Measurements from ENCODE around the gene S100A16.

S100A16 gene

GRCh38 chr1:153612755-153613331 lies at the start of gene S100A16:
Gene S100A16 (minus strand): TSS chr1:153613137. CDS start chr1:153608151, 4,986 bp downstream.
- no peaks in the 10 kb centered on the region for H3K36me3 ChIP-seq (ENCODE audit: insufficient read depth, low read depth, low read length)
- H3K9ac ChIP-seq (ENCODE audit: low read depth, low read length) = peak within 1 kb of the TSS; percentile 41; the same call in 1 of the 2 replicates
- no peak within 1 kb of the TSS for H3K27ac ChIP-seq (ENCODE audit: low read length)
- peaks cover 27% of the 10 kb centered on the region for H3K4me1 ChIP-seq (ENCODE audit: insufficient read depth, low read length)
- peak within 1 kb of the TSS; percentile 53; the same call in 1 of the 2 replicates for H3K4me3 ChIP-seq (ENCODE audit: low read length)
- no peaks in the 10 kb centered on the region for H3K9me3 ChIP-seq (ENCODE audit: insufficient read depth, low read depth, low read length)
- H3K27me3 ChIP-seq (ENCODE audit: insufficient read depth, low read length) = no peaks in the 10 kb centered on the region

GRCh38 chr1:153662269-153662668 lies 49.3 kb upstream of the S100A16 start:
- peaks cover 68% of the 10 kb centered on the region for H3K36me3 ChIP-seq (ENCODE audit: insufficient read depth, low read depth, low read length)
- H3K4me1 ChIP-seq (ENCODE audit: insufficient read depth, low read length) = peaks cover 4% of the 10 kb centered on the region; the same call in 1 of the 2 replicates
- H3K4me3 ChIP-seq (ENCODE audit: low read length) = no peak overlapping the region
- no peaks in the 10 kb centered on the region for H3K9me3 ChIP-seq (ENCODE audit: insufficient read depth, low read depth, low read length)
- H3K9ac ChIP-seq (ENCODE audit: low read depth, low read length) = no peak overlapping the region
- no peaks in the 10 kb centered on the region for H3K27me3 ChIP-seq (ENCODE audit: insufficient read depth, low read length)
- H3K27ac ChIP-seq (ENCODE audit: low read length) = no peak overlapping the region

- Histone ChIP-seq H3K27me3 (ENCODE audit: insufficient read depth, low read length) (no peaks in the 10 kb centered on the region), H3K9ac (ENCODE audit: low read depth, low read length) (no peak overlapping the region), H3K4me1 (ENCODE audit: insufficient read depth, low read length) (peaks cover 4% of the 10 kb centered on the region; the same call in 1 of the 2 replicates), H3K27ac (ENCODE audit: low read length) (no peak overlapping the region), H3K36me3 (ENCODE audit: insufficient read depth, low read depth, low read length) (peaks cover 57% of the 10 kb centered on the region), H3K4me3 (ENCODE audit: low read length) (no peak overlapping the region), H3K9me3 (ENCODE audit: insufficient read depth, low read depth, low read length) (no peaks in the 10 kb centered on the region)
These were observed 48.3 kb upstream of the S100A16 start for GRCh38 chr1:153661111-153661708.

- Histone ChIP-seq H3K9ac (ENCODE audit: low read depth, low read length) (peak overlapping the region; percentile 87; the same call in 1 of the 2 replicates), H3K9me3 (ENCODE audit: insufficient read depth, low read depth, low read length) (no peaks in the 10 kb centered on the region), H3K36me3 (ENCODE audit: insufficient read depth, low read depth, low read length) (peaks cover 42% of the 10 kb centered on the region), H3K27me3 (ENCODE audit: insufficient read depth, low read length) (no peaks in the 10 kb centered on the region), H3K27ac (ENCODE audit: low read length) (no peak overlapping the region), H3K4me1 (ENCODE audit: insufficient read depth, low read length) (peaks cover 4% of the 10 kb centered on the region; the same call in 1 of the 2 replicates), H3K4me3 (ENCODE audit: low read length) (peak overlapping the region; percentile 96)
These were observed 46.7 kb upstream of the S100A16 start for GRCh38 chr1:153659656-153660055.

GRCh38 chr1:153659175-153659534 lies 46.2 kb upstream of the S100A16 start:
- H3K36me3 ChIP-seq (ENCODE audit: insufficient read depth, low read depth, low read length) = peaks cover 37% of the 10 kb centered on the region
- H3K4me3 ChIP-seq (ENCODE audit: low read length) = peak overlapping the region; percentile 96
- no peaks in the 10 kb centered on the region for H3K9me3 ChIP-seq (ENCODE audit: insufficient read depth, low read depth, low read length)
- peak overlapping the region; percentile 91 for H3K27ac ChIP-seq (ENCODE audit: low read length)
- H3K9ac ChIP-seq (ENCODE audit: low read depth, low read length) = peak overlapping the region; percentile 87; the same call in 1 of the 2 replicates
- peaks cover 4% of the 10 kb centered on the region; the same call in 1 of the 2 replicates for H3K4me1 ChIP-seq (ENCODE audit: insufficient read depth, low read length)
- no peaks in the 10 kb centered on the region for H3K27me3 ChIP-seq (ENCODE audit: insufficient read depth, low read length)

- Histone ChIP-seq H3K36me3 (ENCODE audit: insufficient read depth, low read depth, low read length) (peaks cover 31% of the 10 kb centered on the region), H3K4me1 (ENCODE audit: insufficient read depth, low read length) (peaks cover 4% of the 10 kb centered on the region; the same call in 1 of the 2 replicates), H3K9ac (ENCODE audit: low read depth, low read length) (peak within 1 kb of the TSS; percentile 87; the same call in 1 of the 2 replicates), H3K27ac (ENCODE audit: low read length) (peak within 1 kb of the TSS; percentile 91), H3K27me3 (ENCODE audit: insufficient read depth, low read length) (no peaks in the 10 kb centered on the region), H3K4me3 (ENCODE audit: low read length) (peak within 1 kb of the TSS; percentile 96), H3K9me3 (ENCODE audit: insufficient read depth, low read depth, low read length) (no peaks in the 10 kb centered on the region)
These were observed 45.6 kb upstream of the S100A16 start, which contains the start of gene SNAPIN for GRCh38 chr1:153658400-153659174. Gene SNAPIN (plus strand): TSS chr1:153658703. CDS start chr1:153658744, 41 bp downstream.

- Histone ChIP-seq H3K4me1 (ENCODE audit: insufficient read depth, low read length) (peaks cover 4% of the 10 kb centered on the region; the same call in 1 of the 2 replicates), H3K4me3 (ENCODE audit: low read length) (no peak overlapping the region), H3K9ac (ENCODE audit: low read depth, low read length) (no peak overlapping the region), H3K9me3 (ENCODE audit: insufficient read depth, low read depth, low read length) (no peaks in the 10 kb centered on the region), H3K27ac (ENCODE audit: low read length) (no peak overlapping the region), H3K27me3 (ENCODE audit: insufficient read depth, low read length) (no peaks in the 10 kb centered on the region), H3K36me3 (ENCODE audit: insufficient read depth, low read depth, low read length) (no peaks in the 10 kb centered on the region; the same call in 1 of the 2 replicates)
These were observed 42.4 kb upstream of the S100A16 start for GRCh38 chr1:153655333-153655732.

- Histone ChIP-seq H3K4me3 (ENCODE audit: low read length) (no peak overlapping the region), H3K9ac (ENCODE audit: low read depth, low read length) (no peak overlapping the region), H3K27ac (ENCODE audit: low read length) (no peak overlapping the region), H3K36me3 (ENCODE audit: insufficient read depth, low read depth, low read length) (no peaks in the 10 kb centered on the region), H3K27me3 (ENCODE audit: insufficient read depth, low read length) (no peaks in the 10 kb centered on the region), H3K9me3 (ENCODE audit: insufficient read depth, low read depth, low read length) (no peaks in the 10 kb centered on the region), H3K4me1 (ENCODE audit: insufficient read depth, low read length) (no peaks in the 10 kb centered on the region)
These were observed 40.0 kb upstream of the S100A16 start for GRCh38 chr1:153652805-153653500.

GRCh38 chr1:153651771-153652170 lies 38.8 kb upstream of the S100A16 start:
- Histone ChIP-seq H3K27me3 (ENCODE audit: insufficient read depth, low read length) (no peaks in the 10 kb centered on the region), H3K36me3 (ENCODE audit: insufficient read depth, low read depth, low read length) (peaks cover under 1% of the 10 kb centered on the region; the same call in 1 of the 2 replicates), H3K27ac (ENCODE audit: low read length) (no peak overlapping the region), H3K4me3 (ENCODE audit: low read length) (no peak overlapping the region), H3K4me1 (ENCODE audit: insufficient read depth, low read length) (no peaks in the 10 kb centered on the region), H3K9ac (ENCODE audit: low read depth, low read length) (no peak overlapping the region), H3K9me3 (ENCODE audit: insufficient read depth, low read depth, low read length) (no peaks in the 10 kb centered on the region)

- Histone ChIP-seq H3K4me3 (ENCODE audit: low read length) (no peak overlapping the region), H3K36me3 (ENCODE audit: insufficient read depth, low read depth, low read length) (peaks cover 20% of the 10 kb centered on the region), H3K27me3 (ENCODE audit: insufficient read depth, low read length) (no peaks in the 10 kb centered on the region), H3K9ac (ENCODE audit: low read depth, low read length) (no peak overlapping the region), H3K27ac (ENCODE audit: low read length) (no peak overlapping the region), H3K9me3 (ENCODE audit: insufficient read depth, low read depth, low read length) (no peaks in the 10 kb centered on the region), H3K4me1 (ENCODE audit: insufficient read depth, low read length) (no peaks in the 10 kb centered on the region)
These were observed 36.9 kb upstream of the S100A16 start for GRCh38 chr1:153649863-153650235.

- Histone ChIP-seq H3K9ac (ENCODE audit: low read depth, low read length) (no peak overlapping the region), H3K36me3 (ENCODE audit: insufficient read depth, low read depth, low read length) (peaks cover 25% of the 10 kb centered on the region), H3K27ac (ENCODE audit: low read length) (no peak overlapping the region), H3K4me1 (ENCODE audit: insufficient read depth, low read length) (no peaks in the 10 kb centered on the region), H3K27me3 (ENCODE audit: insufficient read depth, low read length) (no peaks in the 10 kb centered on the region), H3K4me3 (ENCODE audit: low read length) (no peak overlapping the region), H3K9me3 (ENCODE audit: insufficient read depth, low read depth, low read length) (no peaks in the 10 kb centered on the region)
These were observed 36.4 kb upstream of the S100A16 start for GRCh38 chr1:153649137-153649862.
